GM18505 (cell line): ENCODE results near the gene SLC17A3.

Experiments
- ATAC-seq: cut with Tn5 transposase; IDR thresholded peaks from one replicate; pipeline ENCODE4 v1.9.1; 2021; ENCODE audit not compliant: unreplicated experiment
- POLR2A ChIP-seq: IDR thresholded peaks from 4 replicates; pipeline ENCODE4 v1.6.1; 2011; ENCODE audit warnings: borderline replicate concordance; ENCODE audit not compliant: insufficient read depth, insufficient read length; ENCODE audit errors: extremely low read depth

SLC17A3 gene

DNA sequence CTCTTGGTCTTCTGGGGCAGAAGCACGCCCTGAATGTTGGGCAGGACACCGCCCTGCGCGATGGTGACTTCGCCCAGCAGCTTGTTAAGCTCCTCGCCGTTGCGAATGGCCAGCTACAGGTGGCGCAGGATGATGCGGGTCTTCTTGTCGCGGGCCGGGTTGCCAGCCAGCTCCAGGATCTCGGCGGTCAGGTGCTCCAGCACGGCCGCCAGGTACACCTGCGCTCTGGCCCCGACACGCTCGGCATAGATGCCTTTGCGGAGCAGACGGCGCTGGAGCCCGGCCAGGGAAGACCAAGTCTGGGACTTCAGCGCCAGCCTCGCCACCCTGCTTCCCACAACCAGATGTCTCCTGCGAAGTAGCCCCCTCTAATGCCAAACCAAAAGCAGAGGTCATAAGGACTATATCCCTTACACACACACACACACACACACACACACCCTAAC is 8.0 kb upstream of the SLC17A3 start:
- no peak for TF ChIP-seq POLR2A
- ATAC-seq = no peak

DNA sequence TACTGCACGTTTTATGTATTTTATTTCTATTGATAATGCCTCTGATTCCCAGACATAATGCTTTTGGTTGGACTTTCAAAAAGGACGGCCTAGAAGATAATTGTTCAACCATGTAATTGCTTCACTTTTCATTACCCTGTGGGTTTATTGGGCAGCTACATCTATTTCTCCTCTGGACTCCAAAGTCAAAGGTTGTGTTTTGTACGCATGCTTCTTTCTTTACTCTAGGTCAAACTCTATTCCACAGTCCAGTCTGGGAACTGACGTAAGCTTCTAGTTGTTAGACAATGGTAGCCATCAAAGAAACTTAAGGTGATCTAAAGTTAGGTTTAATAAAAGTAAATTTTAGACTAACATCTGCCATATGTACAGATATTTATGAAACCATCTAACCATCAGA is 6.6 kb upstream of the SLC17A3 start:
- no peak for TF ChIP-seq POLR2A
- ATAC-seq = no peak

DNA sequence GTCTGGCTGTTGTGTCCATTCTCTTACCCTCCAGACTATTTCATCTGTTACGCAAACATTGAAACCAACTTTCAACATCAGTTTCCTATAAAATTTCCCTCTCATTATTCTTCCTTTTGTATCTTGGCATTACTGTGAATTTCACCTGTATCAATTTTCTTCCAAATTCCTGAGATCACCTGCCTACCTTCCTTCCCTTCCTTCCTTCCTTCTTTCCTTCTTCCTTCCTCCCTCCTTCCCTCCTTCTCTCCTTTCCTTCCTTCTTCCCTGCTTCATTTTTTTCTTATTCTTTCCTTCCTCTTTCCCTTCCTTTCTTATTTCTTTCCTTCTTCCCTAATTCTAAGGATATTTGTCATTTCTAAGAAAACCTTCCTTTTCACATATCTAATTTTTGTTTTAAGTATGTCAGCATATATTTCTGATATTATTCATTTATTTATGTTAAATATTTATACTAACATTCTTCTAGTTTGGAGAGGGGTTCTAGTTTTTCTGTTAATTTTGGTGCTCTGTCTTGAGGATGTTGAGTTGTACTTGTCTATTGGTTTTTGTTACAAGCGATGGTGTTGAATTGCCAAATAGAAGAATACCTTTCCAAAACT is 4.8 kb upstream of the SLC17A3 start:
- no peak for ATAC-seq
- no peak for TF ChIP-seq POLR2A

DNA sequence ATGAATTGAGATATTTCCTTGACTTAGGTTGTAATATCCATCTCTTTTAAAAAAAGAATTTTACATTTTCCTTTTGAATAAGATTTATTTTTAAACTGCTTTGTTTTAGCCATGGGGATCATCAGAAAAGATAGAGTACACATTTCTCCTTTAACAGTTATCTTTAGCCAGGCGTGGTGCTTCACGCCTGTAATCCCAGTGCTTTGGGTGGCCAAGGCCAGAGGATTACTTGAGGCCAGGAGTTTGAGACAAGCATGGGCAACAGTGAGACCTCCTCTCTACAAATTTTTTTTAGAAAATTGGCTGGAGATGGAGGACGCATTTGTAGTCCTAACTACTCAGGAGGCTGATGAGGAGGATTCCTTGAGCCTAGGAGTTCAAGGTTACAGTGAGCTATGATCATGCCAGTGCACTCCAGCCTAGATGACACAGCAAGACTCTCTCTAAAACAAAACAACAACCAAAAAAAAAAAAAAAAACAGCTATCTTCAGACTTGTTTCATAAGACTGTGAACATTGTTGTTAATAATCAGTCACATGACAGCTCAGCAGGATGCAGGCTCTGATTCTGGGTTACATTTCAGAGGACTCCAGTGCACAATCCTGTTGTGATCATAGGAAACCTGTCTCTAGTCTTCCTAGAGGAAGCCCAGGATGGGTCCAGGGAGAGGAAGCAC is 2.0 kb upstream of the SLC17A3 start:
- no peak for TF ChIP-seq POLR2A
- no peak for ATAC-seq

DNA sequence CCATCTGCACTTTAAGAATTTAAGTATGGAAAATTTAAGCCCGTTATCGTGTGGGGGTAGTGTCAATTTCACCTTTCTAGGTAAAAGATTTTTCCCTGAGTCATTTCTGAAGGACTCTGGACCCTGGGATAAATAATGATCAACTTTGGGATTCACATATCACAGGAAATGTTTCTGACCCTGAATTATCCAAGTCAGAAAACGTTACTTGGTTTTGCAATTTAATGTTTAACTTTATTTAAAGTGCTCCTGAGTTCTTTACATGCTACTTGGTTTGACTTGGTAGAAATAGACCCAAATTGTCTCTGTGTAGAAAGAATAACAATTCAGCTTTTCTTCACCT is 1.5 kb upstream of the SLC17A3 start:
- no peak for ATAC-seq
- no peak for TF ChIP-seq POLR2A

DNA sequence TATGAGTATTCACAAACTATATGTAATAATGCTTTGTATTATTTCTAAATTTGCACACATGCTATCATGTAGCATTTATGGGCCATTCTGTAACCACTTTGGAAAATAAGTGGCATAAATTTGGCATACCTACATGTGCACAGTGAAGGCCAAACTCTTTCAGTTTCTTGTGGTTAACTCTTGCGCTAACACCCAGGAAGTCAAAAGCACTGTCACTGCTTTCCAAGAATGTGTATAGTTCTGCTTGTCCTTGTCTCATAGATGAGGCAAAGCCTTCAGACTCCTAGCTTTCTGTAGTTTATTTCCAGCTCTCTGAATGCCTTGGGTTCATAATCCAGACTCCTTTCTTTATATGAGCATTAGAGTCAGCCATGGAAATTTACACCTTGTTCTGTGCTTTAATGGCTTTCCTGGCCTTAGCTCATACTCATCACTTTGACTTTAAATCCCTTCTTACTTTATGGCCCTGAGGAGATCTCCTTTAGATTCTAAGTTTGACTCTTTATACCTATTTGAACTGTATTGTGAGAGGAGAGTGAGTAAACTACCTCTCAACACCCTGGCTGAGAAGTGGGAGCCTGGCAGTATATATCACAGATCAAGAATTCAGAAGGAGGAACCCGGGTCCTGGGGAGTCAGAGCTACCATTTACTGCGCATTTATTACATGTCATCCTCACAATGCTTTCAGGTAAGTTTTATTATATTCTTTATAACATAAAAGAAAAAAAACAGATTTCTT is 949 bp upstream of the SLC17A3 start:
- no peak for TF ChIP-seq POLR2A

DNA sequence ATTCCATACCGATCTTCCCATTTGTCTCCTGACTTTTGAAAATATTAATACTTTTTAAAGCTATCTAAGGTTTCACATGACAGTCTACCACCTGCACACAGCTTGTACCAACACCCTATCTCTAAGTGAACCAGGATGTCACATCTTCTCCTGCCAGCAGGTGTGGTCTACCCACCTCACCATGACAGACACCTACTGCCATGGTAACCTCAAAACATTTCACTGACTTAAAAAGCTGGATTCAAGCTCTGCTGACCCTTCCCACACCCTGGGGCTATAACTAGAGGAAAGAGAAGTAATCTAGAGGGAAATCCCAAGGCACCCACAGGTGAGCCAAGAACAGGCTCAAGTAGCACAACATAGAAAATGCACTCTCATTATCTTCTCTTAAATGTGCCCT is 1.2 kb downstream of the SLC17A3 start:
- no peak for TF ChIP-seq POLR2A
- ATAC-seq = no peak

More for the DNA sequence above, 949 bp upstream of the SLC17A3 start:
- no peak for ATAC-seq

DNA sequence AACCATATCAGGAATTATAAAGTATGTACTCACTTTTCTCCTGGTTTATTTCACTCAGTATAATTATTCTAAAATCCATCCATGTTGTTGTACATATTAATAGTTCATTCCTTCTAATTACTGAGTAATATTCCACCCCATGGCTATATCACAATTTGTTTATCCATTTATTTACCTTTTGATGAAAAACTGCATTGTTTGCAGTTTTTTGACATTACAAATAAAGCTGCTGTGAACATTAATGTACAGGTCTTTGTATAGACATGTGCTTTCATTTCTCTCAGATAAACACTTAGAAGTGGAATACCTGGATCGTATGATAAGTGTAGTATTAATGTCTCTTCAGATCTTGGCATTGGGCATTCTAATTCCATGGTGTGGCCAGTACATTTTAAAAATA is 4.2 kb downstream of the SLC17A3 start:
- ATAC-seq = no peak

DNA sequence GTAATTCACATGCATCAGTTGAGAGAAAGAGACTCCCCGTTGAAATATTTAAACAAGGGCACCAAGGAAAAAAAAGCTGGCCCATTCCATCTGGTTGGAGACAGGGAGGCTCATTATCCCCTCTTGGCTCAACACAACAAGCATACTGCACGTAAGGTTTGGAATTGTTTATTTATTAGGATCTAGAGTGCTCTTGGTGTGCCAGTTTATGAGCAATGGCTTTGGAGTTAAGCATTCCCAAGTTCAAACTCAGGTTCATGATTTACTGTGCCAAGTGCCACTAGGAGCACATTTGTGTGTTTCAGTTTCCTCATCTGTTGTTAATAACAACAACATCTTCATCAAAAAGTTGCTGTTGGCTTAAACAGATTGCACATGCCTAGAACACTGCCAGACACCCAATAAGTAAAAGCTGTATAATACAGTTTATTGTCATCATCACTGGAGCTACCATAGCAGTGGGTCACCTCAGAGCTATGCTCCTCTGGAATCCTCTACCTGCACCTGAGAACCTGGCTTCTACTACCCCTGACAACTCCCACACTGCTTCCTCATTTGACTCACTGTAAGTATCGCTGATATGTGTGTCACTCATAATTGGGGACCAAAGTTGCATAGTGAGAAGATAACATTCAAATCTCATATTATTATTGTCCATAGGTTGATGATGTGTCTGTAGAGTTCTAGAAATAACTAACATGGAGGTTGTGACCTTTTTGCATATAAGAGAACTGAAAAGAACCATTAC is 5.4 kb downstream of the SLC17A3 start:
- ATAC-seq = no peak
- TF ChIP-seq POLR2A = no peak

More for the DNA sequence above, 4.2 kb downstream of the SLC17A3 start:
- TF ChIP-seq POLR2A = no peak

DNA sequence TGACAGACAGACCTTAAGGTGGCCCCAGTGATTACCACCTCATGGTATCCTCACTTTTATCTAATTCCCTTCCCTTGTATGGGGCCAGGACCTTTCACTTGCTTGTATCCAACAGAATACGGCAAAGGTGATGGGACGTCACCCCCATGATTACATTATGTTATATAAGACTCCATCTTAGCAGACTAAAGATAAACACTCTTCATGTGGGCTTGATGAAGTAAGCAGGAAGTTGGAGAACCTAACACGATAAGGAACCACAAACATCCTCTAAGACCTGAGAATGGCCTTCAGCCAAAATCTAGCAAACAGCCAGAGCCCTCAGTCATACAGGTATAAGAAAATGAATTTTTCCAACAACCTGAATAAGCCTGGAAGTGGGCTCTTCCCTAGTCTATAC is 8.0 kb downstream of the SLC17A3 start:
- no peak for TF ChIP-seq POLR2A
- no peak for ATAC-seq

DNA sequence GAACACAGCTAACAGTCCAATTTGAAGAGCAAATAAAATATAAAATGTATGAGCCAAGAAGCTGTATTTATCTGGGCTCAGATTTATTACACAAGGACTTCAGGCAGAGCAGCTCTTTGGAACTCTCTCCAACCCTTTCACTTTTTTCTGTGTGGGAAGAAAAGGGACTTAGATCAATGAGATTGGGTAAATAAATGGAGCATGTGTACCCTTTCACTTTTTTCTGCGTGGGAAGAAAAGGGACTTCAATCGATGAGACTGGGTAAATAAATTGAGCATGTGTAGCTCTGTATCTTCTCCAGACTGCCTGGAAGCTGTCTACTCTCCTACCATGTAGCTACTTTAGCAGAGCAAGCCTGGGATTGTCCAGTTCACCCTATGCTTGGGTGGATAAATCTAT is 10.7 kb downstream of the SLC17A3 start:
- no peak for TF ChIP-seq POLR2A
- no peak for ATAC-seq

DNA sequence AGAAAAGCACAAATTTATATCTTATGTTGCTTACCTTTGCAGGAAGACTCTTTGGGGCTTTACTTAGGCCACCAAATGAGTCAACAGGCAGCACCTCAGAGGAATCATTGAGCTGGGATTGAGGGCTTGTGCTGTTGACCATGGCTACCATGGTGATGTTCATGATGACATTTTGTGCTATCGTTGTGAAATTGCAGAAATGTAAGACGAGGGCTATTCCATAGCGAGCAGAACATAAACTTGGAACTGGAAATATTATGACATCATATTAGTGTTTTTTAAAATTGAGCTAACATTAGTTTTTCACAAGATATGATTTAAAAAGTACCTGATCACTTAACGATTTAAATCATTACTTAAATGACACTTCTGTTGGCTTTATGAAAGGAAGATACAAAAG is 11.8 kb downstream of the SLC17A3 start:
- no peak for TF ChIP-seq POLR2A

DNA sequence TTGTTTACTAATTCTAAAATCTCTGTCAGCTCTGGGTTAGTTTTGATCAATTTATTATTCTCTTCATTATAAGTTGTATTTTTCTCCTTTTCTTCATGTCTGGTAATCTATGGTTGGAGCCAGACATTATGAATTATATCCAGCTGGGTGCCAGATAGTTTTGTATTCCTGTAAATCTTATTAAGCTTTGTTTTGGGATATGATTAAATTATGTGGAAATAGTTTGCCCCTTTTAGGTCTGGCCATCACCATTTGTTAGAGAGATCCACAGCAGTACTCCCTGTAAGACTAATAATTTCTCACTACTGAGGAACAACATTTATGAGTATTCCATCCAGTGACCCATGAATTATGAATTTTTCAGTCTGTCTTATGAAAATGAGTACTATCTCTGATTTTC is 21.3 kb downstream of the SLC17A3 start:
- no peak for ATAC-seq
- TF ChIP-seq POLR2A = no peak

More for the DNA sequence above, 11.8 kb downstream of the SLC17A3 start:
- ATAC-seq = no peak
